Eye (tissue), 1 donor: Measurements from ENCODE around the gene KDM4B.
"Not testable (repeated sequence)": the region's sequence is repeated elsewhere in the genome, so short reads cannot be mapped to it uniquely, and the experiment has no call there.

Experiments
- DNase-seq: peaks from one replicate; pipeline ENCODE4 v3.0.0-alpha.2; 2015

Gene KDM4B

DNA sequence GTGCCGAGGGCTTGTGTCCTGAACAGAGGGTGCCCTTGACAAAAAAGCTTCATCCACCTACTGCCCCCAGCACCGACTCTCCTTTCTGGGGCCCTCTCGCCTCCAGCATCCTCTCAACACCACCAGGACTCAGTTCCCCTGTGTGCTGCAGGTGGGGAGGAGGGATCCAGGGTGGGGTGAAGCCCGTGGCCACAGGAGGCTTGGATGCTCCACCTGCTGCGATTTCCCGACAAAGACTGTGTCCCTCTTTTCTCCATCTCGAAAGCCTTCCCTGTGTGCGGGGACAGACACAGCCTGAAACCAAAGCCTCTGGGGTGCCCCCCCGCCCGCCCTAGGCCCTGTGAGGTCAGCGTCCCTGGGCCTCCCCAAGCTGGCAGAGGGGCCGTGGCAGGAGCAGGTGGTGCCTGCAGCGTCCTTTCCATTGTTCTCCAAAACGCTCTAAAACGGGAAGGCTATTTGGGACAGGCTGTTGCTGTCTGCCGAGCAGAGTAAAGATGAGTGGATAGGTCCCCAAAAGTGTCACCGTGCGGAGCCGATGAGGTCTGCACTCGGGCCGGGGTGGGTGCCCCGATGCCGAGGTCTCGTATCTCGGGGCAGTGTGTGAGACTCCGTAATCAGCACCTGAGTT lies 186.0 kb downstream of the KDM4B start:
- peak; percentile 50 for DNase-seq

DNA sequence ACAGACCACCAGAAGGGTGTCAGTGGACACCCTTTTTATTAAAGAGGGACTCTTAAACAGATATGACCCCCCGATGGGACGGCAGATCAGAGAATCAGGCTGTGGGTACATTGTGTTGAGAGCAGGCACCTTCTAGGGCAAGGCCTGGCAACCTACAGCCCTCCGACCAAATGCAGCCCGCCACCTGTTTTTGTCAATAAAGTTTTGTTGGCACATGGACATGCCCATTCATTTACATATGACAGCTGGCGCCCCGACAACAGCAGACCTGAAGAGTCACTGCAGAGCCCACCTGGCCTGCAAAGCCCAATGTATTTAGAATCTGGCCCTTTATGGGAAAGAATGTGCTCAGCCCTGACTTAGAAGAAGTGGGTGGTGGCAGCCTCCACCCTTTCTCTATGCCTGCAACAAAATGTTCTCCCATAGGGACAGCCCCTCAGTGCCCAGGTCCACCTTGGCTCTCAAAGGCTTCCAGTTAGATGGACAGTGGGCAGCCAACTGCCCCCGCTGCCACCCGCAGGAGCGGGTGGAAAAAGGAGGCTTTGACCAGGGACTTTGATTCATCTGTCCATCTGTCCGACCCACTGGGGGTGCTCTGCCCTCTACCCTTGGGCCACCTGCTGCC lies 186.8 kb downstream of the KDM4B start:
- DNase-seq, result peak; percentile 62

DNA sequence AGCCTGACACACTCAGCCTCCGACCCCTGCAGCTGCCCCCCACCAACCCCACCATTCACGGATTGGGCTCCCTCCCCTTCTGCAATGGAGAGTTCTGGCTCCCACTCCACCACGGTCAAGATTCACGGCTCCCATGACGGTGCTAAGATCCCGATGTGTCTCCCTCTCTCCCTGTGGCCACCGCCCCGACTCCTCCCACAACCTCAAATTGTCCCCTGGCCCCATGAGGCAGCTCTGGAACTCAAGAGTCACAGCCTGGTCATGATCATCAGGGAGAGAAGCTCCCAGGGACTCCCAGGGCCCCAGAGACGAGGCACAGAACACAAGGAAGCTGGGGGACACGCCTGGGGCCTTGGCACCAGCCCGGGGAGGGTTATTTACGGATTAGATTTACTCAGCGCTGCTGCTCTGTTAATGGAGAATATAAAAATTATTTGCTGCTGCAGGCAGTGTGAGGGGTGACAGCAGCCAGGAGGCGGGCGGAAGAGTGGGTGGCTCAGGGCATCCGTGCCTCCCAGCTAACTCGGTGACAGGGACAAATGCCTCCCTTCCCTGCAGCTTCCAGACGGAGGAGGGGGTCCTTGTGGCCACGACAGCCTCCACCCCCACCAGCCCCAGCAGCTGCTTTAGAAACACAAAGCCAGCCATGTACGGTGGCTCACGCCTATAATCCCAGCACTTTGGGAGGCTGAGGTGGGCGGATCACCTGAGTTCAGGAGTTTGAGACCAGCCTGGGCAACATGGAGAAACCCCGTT lies 187.5 kb downstream of the KDM4B start:
- DNase-seq, result peak; percentile 44

DNA sequence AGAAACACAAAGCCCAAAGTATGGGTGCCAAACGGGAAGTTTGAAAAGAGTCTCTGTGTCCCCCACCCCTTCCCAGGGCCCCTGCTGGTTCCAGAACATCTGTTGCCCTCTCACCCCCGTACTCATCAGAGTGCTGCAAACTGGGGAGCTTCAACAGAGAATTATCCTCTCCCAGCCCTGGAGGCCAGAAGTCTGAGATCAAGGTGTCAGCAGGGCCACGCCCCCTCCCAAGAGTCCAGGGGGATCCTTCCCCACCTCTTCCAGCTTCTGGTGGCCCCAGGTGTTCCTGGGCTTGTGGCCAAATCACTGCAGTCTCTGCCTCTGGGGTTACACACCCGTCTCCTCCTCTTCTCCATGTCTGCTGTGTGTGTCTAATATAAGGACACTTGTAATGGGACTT lies 188.3 kb downstream of the KDM4B start:
- no peak for DNase-seq

DNA sequence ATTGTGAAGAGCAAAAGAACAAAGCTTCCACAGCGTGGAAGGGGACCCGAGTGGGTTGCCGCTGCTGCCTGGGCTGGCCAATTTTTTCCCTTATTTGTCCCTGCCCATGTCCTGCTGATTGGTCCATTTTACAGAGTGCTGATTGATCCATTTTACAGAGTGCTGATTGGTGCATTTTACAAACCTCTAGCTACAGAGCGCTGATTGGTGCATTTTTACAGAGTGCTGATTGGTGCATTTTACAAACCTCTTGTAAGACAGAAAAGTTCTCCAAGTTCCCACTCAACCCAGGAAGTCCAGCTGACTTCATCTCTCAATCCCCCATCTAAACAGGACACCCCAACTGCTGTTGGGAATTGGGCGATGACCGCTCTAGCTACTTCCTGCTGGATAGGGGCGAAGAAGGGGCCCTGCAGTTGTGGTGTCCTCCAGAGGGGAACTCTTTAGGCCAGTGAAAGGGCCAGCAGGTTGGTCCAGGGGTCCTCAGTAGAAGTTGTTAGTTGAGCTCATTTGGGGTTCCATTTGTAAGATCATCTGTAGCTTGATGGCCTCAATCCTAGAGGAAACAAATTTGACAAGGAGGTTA lies 189.7 kb downstream of the KDM4B start:
- DNase-seq, result not testable (repeated sequence)

DNA sequence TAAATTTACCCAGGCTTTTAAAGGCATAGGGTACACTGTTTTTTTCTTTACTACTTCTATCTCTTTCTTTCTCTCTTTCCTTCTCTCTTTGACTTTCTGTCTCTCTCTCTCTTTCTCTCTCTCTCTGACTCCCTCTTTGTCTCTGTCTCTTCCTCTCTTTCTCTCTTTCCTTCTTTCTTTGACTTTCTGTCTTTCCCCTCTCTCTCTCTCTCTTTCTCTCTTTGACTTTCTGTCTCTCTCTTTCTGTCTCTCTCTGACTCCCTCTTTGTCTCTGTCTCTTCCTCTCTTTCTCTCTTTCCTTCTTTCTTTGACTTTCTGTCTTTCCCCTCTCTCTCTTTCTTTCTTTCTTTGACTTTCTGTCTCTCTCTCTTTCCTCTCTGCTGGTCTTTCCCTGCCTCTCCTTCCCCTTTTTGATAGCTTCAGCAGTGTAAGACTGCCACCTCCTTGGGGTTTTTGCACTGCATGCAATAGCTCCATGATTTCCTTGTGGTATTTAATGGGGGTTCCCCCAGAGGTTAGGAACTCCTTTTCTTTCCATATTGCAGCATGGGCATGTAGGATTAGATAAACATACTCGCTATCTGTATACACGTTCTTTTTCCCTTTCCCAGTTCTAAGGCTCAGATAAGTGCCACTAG lies 191.4 kb downstream of the KDM4B start:
- not testable (repeated sequence) for DNase-seq

DNA sequence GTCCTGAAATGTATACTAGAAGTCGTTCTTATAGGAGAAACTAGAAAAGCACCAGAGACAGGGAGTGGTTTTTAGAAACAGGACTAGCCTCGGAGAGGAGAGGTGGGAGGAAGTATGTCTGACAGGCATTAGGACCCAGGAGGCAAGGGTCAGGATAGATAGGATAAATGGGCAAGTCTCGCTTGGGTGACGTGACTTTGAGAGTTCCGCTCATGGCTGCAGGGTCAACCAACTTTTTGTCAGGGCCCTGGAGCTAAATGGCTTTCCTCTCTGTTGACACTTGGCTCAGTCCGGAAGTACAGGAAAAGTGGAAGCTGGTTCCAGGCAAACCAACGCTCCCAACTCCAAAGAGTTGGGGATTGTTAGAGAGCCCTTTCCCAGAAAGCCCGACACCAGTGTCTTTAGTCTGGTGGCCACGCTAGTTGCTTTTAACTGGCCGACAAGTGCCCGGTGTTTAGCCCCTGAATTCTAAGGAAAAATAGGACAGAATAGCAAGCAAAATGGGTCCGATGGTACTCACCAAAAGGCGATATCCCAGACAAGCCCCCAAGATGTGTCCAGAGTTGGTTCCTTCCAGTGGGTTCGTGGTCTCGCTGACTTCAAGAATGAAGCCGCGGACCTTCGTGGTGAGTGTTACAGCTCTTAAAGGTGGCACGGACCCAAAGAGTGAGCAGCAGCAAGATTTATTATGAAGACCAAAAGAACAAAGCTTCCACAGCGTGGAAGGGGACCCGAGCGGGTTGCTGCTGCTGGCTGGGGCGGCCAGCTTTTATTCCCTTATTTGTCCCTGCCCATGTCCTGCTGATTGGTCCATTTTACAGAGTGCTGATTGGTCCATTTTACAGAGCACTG lies 196.2 kb downstream of the KDM4B start:
- not testable (repeated sequence) for DNase-seq

DNA sequence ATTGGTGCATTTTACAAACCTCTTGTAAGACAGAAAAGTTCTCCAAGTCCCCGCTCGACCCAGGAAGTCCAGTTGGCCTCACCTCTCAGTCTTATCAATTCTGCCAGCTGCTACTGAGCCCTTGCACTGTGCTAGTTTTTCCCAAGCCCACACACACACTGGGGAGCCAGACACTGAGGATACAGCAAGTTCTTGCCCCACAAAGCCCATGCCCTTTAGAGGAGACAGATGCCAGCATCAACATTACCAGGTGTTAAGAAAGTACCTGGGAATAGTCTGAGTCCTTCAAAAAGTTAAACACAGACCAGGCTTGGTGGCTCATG lies 196.7 kb downstream of the KDM4B start:
- DNase-seq, result no peak

DNA sequence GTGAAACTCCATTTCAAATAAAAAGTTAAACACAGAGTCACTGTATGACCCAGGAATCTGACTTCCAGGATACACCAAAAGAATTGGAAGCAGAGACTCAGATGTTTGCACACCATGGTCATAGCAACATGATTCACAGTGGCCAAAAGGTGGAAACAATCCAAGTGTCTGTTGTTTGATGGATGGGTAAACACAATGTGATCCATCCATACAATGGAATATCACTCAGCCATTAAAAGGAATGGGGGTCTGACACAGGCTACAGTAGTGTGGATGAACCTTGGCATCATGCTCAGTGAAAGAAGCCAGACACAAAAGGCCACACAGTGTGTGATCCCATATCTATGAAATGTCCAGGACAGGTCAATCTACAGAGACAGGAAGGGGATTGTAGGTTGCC lies 197.3 kb downstream of the KDM4B start:
- no peak for DNase-seq

DNA sequence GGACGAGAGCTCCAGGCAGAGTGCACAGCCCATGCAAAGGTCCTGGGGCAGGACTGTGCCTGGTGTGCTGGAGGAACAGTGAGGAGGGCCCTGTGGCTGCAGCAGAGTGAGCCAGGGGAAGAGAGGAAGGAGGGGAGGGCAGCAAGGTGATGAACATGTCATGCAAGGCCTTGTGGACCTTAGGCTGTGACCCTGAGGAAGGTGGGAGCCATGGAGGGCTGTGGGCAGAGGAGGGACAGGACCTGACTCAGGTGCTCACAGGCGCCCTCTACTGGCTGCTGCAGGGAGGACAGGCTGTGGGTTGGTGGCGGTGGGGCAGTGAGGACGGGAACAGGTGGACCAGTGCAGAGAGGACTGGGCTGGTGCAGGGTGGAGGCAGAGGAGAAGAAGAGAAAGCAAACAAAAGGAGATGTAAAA lies 201.4 kb downstream of the KDM4B start:
- DNase-seq, result no peak

DNA sequence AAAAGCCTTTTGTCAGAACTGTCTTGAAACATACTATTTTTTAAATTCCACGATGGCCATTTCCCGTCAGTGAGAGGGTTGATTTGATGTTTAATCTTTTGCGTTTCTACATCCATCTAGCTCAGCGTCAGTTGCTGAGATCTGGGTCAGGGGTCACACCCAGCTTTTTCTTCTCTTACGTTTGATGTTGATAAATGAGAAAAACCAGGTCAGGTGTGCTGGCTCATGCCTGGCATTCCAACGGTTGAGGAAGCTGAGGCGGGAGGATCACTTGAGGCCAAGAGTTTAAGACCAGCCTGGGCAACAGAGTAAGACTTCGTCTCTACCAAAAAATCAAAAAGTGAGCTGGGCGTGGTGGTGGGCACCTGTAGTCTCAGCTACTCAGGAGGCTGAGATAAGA lies 202.8 kb downstream of the KDM4B start:
- no peak for DNase-seq

DNA sequence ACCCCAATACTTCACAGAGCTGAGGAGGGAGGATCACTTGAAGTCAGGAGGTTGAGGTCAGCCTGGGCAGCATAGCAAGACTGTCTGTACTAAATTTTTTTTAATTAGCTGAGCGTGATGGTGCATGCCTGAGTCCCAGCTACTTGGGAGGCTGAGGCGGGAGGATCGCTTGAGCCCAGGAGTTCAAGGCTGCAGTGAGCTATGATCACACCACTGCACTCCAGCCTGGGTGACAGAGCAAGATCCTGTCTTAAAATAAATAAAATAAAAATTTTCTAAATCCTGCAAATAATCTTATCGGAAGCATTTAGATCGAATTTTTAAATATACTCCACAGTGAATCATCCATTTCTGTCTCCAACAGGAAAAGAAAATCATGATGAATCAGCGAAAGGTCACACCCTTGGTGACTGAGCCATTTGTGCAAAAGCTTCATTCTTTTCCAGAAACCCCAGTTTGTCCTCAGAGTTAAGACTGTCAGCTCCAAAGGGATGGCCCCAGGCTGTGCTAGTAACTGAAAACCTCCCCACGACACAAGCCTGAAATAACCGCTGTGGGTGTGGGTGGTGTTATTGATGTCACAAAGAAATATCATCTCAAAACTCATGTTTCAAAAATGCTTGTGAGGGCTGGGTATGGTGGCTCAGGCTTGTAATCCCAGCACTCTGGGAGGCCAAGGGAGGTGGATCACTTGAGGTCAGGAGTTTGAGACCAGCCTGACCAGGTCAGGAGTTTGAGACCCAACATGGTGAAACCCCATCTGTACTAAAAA lies 204.1 kb downstream of the KDM4B start:
- DNase-seq, result no peak

DNA sequence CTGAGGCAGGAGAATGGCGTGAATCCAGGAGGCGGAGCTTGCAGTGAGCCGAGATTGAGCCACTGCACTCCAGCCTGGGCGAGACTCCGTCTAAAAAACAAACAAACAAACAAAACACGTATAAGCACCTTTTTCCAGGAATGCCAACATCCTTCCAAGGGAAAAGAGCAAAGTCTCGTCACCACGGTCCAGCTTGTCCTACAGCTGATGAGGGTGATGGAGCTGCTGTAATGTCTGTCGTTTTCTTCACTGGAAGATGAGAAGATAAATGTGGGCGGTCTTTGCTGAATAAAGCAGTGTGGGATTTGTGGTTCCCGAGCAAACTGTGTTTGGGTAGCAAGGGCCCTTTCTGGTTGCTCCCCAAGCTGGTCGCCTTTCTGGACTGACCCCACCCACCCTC lies 205.1 kb downstream of the KDM4B start:
- no peak for DNase-seq

DNA sequence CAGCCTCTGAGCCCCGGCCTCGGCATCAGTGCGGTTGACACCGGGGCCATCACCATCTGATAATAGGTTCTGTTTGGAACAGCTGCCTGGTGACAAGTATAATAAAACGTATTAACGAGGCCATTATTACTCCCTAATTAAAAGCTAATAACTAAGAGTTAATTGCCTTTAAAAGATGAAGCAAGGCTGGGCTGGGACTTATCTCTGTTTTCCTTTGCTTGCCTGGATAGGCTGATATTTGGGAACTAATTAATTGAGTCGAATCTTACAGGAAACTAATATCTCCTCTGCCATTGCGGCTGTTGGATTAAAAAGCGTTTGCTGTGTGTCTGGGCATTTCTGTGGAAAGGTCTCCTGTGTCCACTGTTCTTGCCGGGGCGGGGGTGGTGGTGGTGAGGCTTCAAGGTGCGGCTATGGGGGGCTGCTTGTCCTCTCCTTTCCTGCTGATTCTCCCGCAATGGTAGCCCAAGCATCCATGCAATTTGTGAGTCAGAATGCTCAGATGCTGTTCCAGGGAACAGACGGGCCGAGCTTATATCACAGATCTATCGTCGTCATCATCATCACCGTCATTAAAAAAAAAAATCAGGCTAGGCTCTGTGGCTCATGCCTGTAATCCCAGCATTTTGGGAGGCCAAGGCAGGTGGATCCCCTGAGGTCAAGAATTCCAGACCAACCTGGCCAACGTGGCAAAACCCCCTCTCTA lies 209.0 kb downstream of the KDM4B start:
- DNase-seq, result no peak

DNA sequence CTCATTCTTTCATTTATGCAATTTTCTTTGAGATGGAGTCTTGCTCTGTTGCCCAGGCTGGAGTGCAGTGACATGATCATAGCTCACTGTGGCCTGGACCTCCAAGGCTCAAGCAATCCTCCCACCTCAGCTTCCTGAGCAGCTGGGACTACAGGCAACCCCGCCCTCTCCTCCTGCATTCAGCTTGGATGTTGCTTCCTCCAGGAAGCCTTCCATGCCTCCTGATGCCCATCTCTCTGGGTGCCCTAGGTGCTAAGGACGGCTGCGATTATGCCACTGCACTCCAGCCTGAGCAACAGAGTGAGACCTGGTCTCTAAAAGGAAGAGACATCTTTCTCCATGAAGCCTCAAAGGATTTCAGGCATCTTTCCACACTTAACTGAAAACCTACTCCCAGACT lies 209.9 kb downstream of the KDM4B start:
- DNase-seq, result no peak

DNA sequence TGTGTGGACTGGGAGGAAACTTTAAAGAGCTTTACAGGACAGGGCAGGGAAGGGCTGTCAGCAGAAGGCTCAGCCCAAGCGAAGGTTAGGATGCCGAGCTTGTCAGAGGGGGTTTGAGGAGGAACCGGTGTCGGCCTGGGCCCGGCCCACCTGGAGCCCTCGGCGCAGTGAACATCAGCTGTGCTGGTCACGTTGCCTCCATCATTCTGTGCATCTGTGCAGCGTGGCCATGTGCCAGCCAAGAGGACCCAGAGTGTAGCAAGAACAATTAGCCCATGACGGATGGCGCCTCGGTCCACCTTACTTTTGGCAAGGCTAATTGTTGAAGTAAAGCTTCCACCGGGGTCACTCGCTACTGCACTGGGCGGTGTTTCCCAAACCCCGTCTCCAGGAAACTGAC lies 210.3 kb downstream of the KDM4B start:
- no peak for DNase-seq

DNA sequence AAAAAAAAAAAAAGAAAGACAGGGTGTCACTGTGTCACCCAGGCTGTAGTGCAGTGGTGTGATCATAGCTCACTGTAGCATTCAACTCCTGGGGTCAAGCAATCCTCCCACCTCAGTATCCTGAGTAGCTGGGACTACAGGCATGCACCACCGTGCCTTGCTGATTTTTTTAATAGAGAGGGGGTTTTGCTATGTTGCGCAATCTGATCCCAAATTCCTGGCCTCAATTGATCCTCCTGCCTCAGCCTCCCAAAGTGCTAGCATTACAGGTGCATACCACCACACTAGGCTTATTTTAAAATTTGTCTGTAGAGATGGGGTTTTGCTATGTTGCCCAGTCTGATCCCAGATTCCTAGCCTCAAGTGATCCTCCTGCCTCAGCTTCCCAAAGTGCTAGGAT lies 212.4 kb downstream of the KDM4B start:
- DNase-seq, result no peak

DNA sequence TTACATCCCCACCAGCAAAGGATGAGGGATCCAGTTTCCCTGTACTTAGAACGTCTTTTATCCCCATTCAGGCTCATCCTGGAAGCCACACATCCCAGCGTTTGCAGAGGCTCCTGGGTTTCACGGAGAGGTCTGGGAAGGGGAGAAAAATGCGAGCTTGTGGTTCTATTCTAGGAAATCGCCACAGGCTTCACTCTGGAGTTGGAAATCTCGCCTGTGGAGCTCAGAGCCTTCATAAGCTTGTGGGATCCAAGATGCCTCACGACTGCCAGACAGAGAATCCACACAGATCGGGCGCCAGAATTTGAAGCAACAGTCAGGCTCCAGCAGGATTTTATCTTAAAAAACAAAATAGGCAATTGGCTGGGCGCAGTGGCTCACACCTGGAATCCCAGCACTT lies 213.8 kb downstream of the KDM4B start:
- DNase-seq, result no peak

DNA sequence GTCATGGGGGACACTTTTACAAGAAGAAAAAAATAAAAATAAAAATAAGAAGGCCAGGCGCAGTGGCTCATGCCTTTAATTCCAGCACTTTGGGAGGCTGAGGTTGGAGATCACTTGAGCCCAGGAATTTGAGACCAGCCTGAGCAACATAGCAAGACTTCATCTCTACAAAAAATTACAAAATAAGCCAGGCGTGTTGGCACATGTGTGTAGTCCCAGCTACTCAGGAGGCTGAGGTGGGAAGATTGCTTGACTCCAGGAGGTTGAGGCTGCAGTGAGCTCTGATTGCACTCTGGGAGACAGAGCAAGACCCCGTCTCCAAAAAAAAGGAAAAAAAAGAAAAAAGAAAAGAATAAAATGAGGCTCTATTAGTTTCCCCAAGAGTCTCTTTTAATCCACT lies 214.7 kb downstream of the KDM4B start:
- DNase-seq, result no peak

DNA sequence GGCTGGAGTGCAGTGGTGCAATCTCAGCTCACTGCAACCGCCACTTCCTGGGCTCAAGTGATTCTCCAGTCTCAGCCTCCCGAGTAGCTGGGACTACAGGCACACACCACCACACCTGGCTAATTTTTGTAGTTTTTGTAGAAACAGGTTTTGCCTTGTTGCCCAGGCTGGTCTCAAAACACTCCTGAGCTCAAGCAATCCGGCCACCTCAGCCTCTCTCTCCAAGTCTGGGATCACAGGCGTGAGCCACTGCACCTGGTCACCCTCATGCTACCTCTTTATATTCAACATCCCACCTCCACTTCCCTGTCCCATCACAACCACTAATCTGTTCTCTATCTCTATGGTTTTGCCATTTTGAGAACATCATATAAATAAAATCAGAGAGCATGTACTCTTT lies 216.0 kb downstream of the KDM4B start:
- DNase-seq, result no peak
